COR-L47 (cell line): ENCODE measurements around the gene CDC14A.
"Not testable (repeated sequence)": the region's sequence is repeated elsewhere in the genome, so short reads cannot be mapped to it uniquely, and the experiment has no call there.

Experiments
- DNase-seq: peaks from one replicate; lab custom pipeline; 2025; lab: John Stamatoyannopoulos, UW

CDC14A gene, protein sequence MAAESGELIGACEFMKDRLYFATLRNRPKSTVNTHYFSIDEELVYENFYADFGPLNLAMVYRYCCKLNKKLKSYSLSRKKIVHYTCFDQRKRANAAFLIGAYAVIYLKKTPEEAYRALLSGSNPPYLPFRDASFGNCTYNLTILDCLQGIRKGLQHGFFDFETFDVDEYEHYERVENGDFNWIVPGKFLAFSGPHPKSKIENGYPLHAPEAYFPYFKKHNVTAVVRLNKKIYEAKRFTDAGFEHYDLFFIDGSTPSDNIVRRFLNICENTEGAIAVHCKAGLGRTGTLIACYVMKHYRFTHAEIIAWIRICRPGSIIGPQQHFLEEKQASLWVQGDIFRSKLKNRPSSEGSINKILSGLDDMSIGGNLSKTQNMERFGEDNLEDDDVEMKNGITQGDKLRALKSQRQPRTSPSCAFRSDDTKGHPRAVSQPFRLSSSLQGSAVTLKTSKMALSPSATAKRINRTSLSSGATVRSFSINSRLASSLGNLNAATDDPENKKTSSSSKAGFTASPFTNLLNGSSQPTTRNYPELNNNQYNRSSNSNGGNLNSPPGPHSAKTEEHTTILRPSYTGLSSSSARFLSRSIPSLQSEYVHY

DNA sequence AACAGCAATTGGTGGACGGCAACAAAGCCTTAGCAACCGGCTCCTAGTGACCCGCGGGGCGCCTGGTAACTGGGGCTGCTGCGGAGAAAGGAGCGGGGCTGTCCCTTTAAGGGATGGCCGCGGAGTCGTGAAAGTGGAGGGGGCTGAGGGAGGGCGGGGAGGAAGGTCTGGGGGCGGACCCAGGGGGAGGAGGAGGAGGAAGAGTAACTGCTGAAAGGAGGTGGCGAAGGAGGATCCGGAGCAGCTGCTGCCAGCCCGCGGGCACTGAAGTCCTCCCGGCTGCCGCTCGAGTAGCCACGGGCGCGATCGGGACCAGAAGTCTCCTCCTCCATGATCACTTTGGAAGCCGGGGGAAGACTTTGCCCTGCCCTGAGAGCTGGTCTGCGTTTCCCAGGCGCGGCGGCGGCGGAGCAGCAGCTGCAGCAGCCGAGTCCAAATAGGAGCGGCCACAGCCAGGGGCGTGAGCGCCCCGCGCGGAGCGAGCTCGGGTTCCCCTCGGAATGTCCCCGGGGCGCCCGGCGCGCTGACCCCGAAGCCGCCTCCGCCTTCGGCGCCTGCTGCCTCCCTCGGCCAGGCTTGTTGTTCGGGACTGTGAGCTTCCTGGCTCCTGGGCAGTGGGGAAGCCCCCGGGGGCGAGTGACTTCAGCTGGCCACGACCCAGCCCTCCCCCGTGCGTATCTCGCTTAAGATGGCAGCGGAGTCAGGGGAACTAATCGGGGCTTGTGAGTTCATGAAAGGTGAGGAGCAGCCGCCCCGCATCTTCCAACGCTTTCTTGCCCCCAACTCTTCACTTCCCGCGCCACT is at the start of gene CDC14A:
TSS of gene CDC14A (plus strand) at position 240 of the 804 bp plus-strand sequence. CDS start at position 689, 449 bp downstream.
- peak; percentile 88 for DNase-seq

DNA sequence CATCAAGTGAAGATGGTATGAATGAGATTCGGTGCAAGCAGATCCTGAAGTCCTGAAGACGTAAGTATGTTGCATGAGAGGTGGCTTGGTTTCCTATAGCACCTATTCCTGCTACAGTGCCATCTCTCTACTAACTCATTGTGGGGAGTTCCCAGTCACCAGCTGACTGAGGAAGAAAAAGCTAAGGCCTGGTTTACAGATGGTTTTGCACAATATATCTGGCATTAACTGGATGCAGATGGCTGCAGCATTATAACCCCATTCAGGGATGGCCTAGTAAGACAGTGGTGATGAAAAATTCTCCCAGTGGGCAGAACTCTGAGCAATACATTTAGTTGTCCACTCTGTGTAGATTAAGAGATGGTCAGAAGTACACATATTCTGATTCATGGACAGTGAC is 49.6 kb upstream of the CDC14A start:
- DNase-seq = no peak

DNA sequence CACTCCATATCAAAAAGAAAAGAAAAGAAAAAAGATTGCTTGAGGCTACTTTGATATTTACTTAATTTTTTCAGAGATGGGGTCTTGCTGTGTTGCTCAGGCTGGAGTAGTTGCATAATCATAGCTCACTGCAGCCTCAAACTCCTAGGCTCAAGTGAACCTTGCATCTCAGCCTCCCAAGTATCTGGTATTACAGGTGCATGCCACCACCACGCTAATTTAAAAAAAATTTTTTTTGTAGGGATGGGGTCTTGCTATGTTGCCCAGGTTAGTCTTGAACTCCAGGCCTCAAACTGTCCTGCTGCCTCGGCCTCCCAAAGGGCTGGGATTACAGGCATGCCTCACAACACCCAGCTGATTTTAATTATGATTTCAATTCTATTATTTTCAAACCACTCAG is 48.1 kb upstream of the CDC14A start:
- DNase-seq = no peak

GRCh38 chr1:100304921-100305320 is 47.4 kb upstream of the CDC14A start:
- no peak for DNase-seq

DNA sequence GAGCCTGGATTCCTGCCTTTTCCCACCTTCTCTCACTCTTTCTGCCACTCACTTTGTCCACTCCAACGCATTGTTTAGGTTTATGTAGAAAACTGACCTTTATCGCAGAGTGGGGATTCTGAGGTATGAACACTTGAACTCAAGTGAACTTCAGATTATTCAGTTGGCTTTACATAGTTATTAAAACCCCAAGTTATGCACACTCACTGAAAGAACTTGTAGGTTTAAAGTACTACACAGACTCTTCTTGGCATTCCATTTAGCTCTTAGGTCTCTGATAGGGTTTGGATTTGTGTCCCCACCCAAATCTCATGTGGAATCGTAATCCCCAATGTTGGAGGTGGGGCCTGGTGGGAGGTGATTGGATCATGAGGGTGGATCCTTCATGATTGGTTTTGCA is 46.4 kb upstream of the CDC14A start:
- DNase-seq = no peak

- no peak for DNase-seq
Measured at GRCh38 chr1:100306735-100307313, 45.5 kb upstream of the CDC14A start.

- DNase-seq = no peak
Measured at GRCh38 chr1:100308777-100309176, 43.5 kb upstream of the CDC14A start.

DNA sequence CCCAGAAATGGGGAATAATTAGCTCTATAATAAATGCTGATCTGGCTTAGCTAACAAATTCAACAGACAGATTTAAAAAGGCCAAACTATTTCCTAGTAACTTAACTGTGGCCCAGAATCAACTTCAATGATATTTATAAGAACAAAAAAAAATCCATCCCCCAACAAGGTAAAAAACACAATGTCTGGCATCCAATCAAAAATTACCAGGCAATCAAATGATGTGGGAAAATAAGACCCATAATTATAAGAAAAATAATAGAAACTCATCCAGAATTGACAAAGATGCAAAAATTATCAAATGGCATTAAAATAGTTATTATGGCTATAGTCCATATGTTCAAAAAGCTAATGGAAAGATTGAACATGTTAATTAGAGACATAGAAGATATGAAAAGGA is 42.4 kb upstream of the CDC14A start:
- DNase-seq = no peak

DNA sequence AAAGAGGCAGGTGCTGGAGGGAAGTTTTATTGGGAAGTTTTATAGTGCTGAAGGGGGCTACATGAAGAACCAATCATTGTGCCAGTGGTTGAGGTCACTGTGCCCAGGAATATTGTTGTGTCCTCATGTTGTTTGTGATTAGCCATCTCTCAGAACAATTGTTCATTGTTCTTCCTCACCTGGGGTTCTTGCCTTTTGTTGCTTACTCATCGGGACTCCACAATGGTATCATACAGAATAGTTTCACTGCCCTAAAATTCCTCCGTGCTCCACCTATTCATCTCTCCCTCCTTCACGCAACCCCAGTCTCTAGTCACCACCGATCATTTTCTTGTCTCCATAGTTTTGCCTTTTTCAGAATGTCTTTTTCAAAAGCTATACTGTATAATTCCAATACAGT is 38.9 kb upstream of the CDC14A start:
- no peak for DNase-seq

DNA sequence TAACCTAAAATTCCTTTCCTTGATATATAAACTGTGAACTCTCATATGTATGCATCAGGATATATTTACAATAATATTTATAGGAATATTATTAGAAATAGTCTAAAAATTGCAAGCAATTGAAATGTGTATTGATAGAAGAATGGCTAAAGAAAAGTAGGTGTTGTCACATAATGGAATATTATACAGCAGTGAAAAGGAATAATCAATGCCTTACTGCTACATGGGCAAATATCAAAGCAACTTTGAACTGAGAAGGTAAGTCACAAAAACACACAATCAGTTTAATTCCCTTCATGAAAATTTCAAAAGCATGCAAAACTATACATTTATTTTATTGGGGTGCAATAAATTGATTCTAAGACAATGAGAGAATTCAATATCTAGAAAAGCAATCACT is 35.7 kb upstream of the CDC14A start:
- no peak for DNase-seq

DNA sequence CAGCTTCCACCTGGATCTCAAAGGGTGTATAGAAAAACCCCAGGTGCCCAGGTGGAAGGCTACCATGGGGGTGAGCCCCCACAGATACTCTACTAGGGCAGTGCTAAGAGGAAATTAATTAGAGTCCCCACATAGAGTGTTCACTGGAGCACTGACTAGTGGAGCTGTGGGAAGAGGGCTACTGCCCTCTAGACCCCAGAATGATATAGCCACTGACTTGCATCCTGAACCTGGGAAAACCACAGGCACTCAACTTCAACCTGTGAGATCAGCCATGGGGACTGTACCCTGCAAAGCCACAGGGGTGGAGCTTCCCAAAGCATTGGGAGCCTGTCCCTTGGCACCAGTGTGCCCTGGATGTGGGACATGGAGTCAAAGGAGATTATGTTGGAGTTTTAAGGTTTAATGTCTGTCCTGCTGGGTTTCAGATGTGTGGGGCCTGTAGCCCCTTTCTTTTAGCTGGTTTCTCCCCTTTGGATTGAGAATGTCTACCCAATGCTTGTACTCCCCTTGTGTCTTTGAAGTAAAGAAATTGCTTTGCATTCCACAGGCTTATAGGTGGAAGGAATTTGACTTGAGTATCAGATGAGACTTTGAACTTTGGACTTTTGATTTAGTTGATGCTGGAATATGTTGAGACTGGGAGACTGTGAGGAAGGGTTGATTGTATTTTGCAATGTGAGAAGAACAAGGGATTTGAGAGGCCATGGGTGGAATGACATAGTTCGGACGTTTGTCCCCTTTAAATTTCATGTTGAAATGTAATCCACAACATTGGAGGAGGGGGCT is 31.8 kb upstream of the CDC14A start:
- DNase-seq = no peak

GRCh38 chr1:100321100-100321493 is 31.2 kb upstream of the CDC14A start:
- DNase-seq = no peak

DNA sequence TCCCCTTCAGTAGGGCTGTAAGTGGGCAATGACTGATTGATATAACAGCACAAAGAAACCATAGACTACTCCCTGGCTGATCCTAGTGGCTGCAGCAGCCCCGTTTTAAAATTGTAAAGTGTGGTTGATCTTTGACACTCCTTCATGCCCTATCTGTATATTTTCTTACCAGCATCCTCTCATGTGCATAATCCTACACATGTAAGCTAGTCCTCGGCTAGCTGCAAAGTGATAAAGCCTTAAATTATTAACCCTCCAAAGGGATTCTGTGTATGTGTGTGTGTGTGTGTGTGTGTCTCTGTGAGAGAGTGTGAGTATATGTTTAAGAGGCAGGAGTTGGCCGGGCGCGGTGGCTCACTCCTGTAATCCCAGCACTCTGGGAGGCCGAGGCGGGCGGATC is 30.8 kb upstream of the CDC14A start:
- DNase-seq = no peak

- no peak for DNase-seq
Measured at GRCh38 chr1:100322436-100323211, 29.7 kb upstream of the CDC14A start.

GRCh38 chr1:100323419-100324106 is 28.7 kb upstream of the CDC14A start:
- DNase-seq = no peak

GRCh38 chr1:100325415-100326324 is 26.6 kb upstream of the CDC14A start:
- DNase-seq = no peak

GRCh38 chr1:100326325-100326670 is 26.0 kb upstream of the CDC14A start:
- DNase-seq = not testable (repeated sequence)

DNA sequence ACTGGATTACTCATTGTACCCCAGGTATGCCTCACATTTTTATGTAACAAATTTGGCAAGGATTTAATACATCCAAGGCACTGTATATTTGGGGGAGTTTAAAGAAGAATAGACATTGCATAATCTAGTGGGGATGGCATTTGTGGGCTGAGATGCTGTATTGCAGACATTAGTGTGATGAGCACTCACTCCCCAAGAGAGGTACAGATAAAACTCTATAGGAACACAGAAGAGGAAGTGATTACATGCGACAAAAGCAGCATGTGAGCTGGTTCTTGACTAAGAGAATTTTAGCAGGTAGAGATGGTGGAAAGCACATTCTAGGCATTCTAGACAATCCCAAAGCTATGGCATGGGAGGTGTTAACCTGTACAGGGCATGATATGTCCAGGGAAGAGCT is 24.2 kb upstream of the CDC14A start:
- no peak for DNase-seq

DNA sequence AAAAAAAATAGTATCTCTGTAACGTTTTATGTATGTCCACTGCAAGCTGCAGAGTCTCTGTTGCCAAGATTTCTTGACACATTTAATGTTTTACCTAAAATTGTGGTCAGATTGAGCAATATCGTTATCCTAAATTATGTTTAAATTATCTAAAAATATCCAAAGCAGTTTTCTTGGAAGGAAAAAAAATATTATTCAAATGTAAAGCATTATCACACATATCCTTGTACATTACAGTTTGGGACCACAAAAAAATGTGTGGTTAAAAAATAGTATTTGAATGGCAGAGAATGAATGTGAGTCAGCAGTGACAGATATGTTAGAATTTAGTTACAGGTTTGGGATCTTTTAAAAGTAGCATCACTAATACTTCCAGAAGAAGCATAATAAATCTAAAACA is 21.2 kb upstream of the CDC14A start:
- DNase-seq = not testable (repeated sequence)
